Neuron (in vitro differentiated cells): ENCODE measurements around the gene ITGBL1.

Experiments
- H2AFZ ChIP-seq: one replicate; pipeline ENCODE4 v1.6.1; 2013; ENCODE audit warnings: low read depth, mild to moderate bottlenecking, inconsistent platforms, low read length, moderate library complexity
- H3K27me3 ChIP-seq: one replicate; pipeline ENCODE4 v1.6.1; 2013; ENCODE audit warnings: low read length; ENCODE audit not compliant: insufficient read depth
- H3K36me3 ChIP-seq: one replicate; pipeline ENCODE4 v1.6.1; 2013; ENCODE audit warnings: low read length; ENCODE audit not compliant: insufficient read depth
- H3K4me1 ChIP-seq: one replicate; pipeline ENCODE4 v1.6.1; 2013; ENCODE audit warnings: low read length; ENCODE audit not compliant: insufficient read depth
- H3K4me3 ChIP-seq: 2 replicates; pipeline ENCODE4 v1.5.1; 2013; ENCODE audit warnings: mild to moderate bottlenecking, low read length, moderate library complexity
- H3K9me3 ChIP-seq: one replicate; pipeline ENCODE4 v1.6.1; 2013; ENCODE audit warnings: low read length

The ITGBL1 gene

GRCh38 chr13:101467415-101467814 is 14.9 kb downstream of the ITGBL1 start:
- Histone ChIP-seq H2AFZ (no peak overlapping the region), H3K9me3 (no peaks in the 10 kb centered on the region), H3K4me3 (no peak overlapping the region), H3K4me1 (no peaks in the 10 kb centered on the region), H3K27me3 (no peaks in the 10 kb centered on the region), H3K36me3 (no peaks in the 10 kb centered on the region)

GRCh38 chr13:101473458-101473857 is 21.0 kb downstream of the ITGBL1 start:
- H3K36me3 ChIP-seq, result no peaks in the 10 kb centered on the region
- H3K4me3 ChIP-seq, result no peak overlapping the region
- H3K4me1 ChIP-seq, result no peaks in the 10 kb centered on the region
- no peaks in the 10 kb centered on the region for H3K9me3 ChIP-seq
- no peak overlapping the region for H2AFZ ChIP-seq
- H3K27me3 ChIP-seq, result no peaks in the 10 kb centered on the region

GRCh38 chr13:101474419-101474957 is 22.0 kb downstream of the ITGBL1 start:
- Histone ChIP-seq H3K36me3 (no peaks in the 10 kb centered on the region), H3K4me3 (no peak overlapping the region), H3K9me3 (no peaks in the 10 kb centered on the region), H3K4me1 (no peaks in the 10 kb centered on the region), H2AFZ (no peak overlapping the region), H3K27me3 (no peaks in the 10 kb centered on the region)

- Histone ChIP-seq H2AFZ (no peak overlapping the region), H3K4me1 (no peaks in the 10 kb centered on the region), H3K36me3 (no peaks in the 10 kb centered on the region), H3K27me3 (no peaks in the 10 kb centered on the region), H3K4me3 (no peak overlapping the region), H3K9me3 (no peaks in the 10 kb centered on the region)
Observed at GRCh38 chr13:101475536-101475935, 23.1 kb downstream of the ITGBL1 start.

GRCh38 chr13:101481421-101481820 is 28.9 kb downstream of the ITGBL1 start:
- Histone ChIP-seq H3K4me3 (no peak overlapping the region), H3K4me1 (no peaks in the 10 kb centered on the region), H3K9me3 (no peaks in the 10 kb centered on the region), H3K27me3 (no peaks in the 10 kb centered on the region), H2AFZ (no peak overlapping the region), H3K36me3 (no peaks in the 10 kb centered on the region)

GRCh38 chr13:101486708-101487437 is 34.4 kb downstream of the ITGBL1 start:
- Histone ChIP-seq H3K27me3 (no peaks in the 10 kb centered on the region), H3K4me3 (no peak overlapping the region), H3K9me3 (no peaks in the 10 kb centered on the region), H3K36me3 (no peaks in the 10 kb centered on the region), H2AFZ (no peak overlapping the region), H3K4me1 (no peaks in the 10 kb centered on the region)

GRCh38 chr13:101487438-101487830 is 35.0 kb downstream of the ITGBL1 start:
- Histone ChIP-seq H3K4me3 (no peak overlapping the region), H3K9me3 (no peaks in the 10 kb centered on the region), H2AFZ (no peak overlapping the region), H3K36me3 (no peaks in the 10 kb centered on the region), H3K4me1 (no peaks in the 10 kb centered on the region), H3K27me3 (no peaks in the 10 kb centered on the region)

- Histone ChIP-seq H2AFZ (no peak overlapping the region), H3K27me3 (no peaks in the 10 kb centered on the region), H3K4me1 (no peaks in the 10 kb centered on the region), H3K9me3 (no peaks in the 10 kb centered on the region), H3K36me3 (no peaks in the 10 kb centered on the region), H3K4me3 (no peak overlapping the region)
Observed at GRCh38 chr13:101488734-101489133, 36.3 kb downstream of the ITGBL1 start.

- no peaks in the 10 kb centered on the region for H3K27me3 ChIP-seq
- H3K36me3 ChIP-seq, result no peaks in the 10 kb centered on the region
- H3K9me3 ChIP-seq, result no peaks in the 10 kb centered on the region
- H2AFZ ChIP-seq, result no peak overlapping the region
- no peaks in the 10 kb centered on the region for H3K4me1 ChIP-seq
- H3K4me3 ChIP-seq, result no peak overlapping the region
Observed at GRCh38 chr13:101489643-101490405, 37.3 kb downstream of the ITGBL1 start.

GRCh38 chr13:101490406-101491015 is 38.0 kb downstream of the ITGBL1 start:
- Histone ChIP-seq H3K9me3 (no peaks in the 10 kb centered on the region), H3K36me3 (no peaks in the 10 kb centered on the region), H3K4me1 (no peaks in the 10 kb centered on the region), H3K27me3 (no peaks in the 10 kb centered on the region), H2AFZ (no peak overlapping the region), H3K4me3 (no peak overlapping the region)

GRCh38 chr13:101492251-101492910 is 39.9 kb downstream of the ITGBL1 start:
- H3K9me3 ChIP-seq, result no peaks in the 10 kb centered on the region
- H3K4me3 ChIP-seq, result no peak overlapping the region
- H3K27me3 ChIP-seq, result no peaks in the 10 kb centered on the region
- no peaks in the 10 kb centered on the region for H3K36me3 ChIP-seq
- H3K4me1 ChIP-seq, result no peaks in the 10 kb centered on the region
- H2AFZ ChIP-seq, result no peak overlapping the region

- no peak overlapping the region for H3K4me3 ChIP-seq
- no peaks in the 10 kb centered on the region for H3K36me3 ChIP-seq
- no peak overlapping the region for H2AFZ ChIP-seq
- no peaks in the 10 kb centered on the region for H3K27me3 ChIP-seq
- H3K9me3 ChIP-seq, result no peaks in the 10 kb centered on the region
- no peaks in the 10 kb centered on the region for H3K4me1 ChIP-seq
Observed at GRCh38 chr13:101493541-101493940, 41.1 kb downstream of the ITGBL1 start.

GRCh38 chr13:101499406-101499805 is 46.9 kb downstream of the ITGBL1 start:
- H3K36me3 ChIP-seq, result no peaks in the 10 kb centered on the region
- no peaks in the 10 kb centered on the region for H3K4me1 ChIP-seq
- no peak overlapping the region for H2AFZ ChIP-seq
- no peak overlapping the region for H3K4me3 ChIP-seq
- H3K27me3 ChIP-seq, result no peaks in the 10 kb centered on the region
- no peaks in the 10 kb centered on the region for H3K9me3 ChIP-seq
